GM19351 (cell line): ENCODE data around the gene TTLL12.

ENCODE experiments used
- ATAC-seq: cut with Tn5 transposase; IDR thresholded peaks from one replicate; pipeline ENCODE4 v1.9.1; 2021; ENCODE audit warnings: mild to moderate bottlenecking, moderate library complexity; ENCODE audit not compliant: unreplicated experiment

TTLL12 gene

GRCh38 chr22:43174941-43175531 lies 11.9 kb downstream of the TTLL12 start:
- ATAC-seq = no peak

- no peak for ATAC-seq
These were observed 12.8 kb downstream of the TTLL12 start for GRCh38 chr22:43173976-43174720.

- no peak for ATAC-seq
These were observed 13.4 kb downstream of the TTLL12 start for GRCh38 chr22:43173566-43173965.

- no peak for ATAC-seq
These were observed 14.7 kb downstream of the TTLL12 start for GRCh38 chr22:43172191-43172590.

- ATAC-seq = no peak
These were observed 15.3 kb downstream of the TTLL12 start for GRCh38 chr22:43171607-43172006.

- ATAC-seq = no peak
These were observed 15.9 kb downstream of the TTLL12 start for GRCh38 chr22:43171019-43171491.

- no peak for ATAC-seq
These were observed 16.8 kb downstream of the TTLL12 start for GRCh38 chr22:43170131-43170480.

GRCh38 chr22:43169310-43170130 lies 17.4 kb downstream of the TTLL12 start:
- no peak for ATAC-seq

GRCh38 chr22:43168471-43169309 lies 18.2 kb downstream of the TTLL12 start:
- ATAC-seq = no peak

- no peak for ATAC-seq
These were observed 19.8 kb downstream of the TTLL12 start for GRCh38 chr22:43167001-43167589.

- no peak for ATAC-seq
These were observed 20.6 kb downstream of the TTLL12 start for GRCh38 chr22:43166132-43166930.

GRCh38 chr22:43164636-43165035 lies 22.3 kb downstream of the TTLL12 start:
- ATAC-seq = no peak

- ATAC-seq = no peak
These were observed 23.6 kb downstream of the TTLL12 start for GRCh38 chr22:43163241-43163795.

- no peak for ATAC-seq
These were observed 24.4 kb downstream of the TTLL12 start for GRCh38 chr22:43162412-43163150.

- no peak for ATAC-seq
These were observed 26.3 kb downstream of the TTLL12 start for GRCh38 chr22:43160497-43161126.

GRCh38 chr22:43159484-43160178 lies 27.3 kb downstream of the TTLL12 start:
- ATAC-seq = no peak

- no peak for ATAC-seq
These were observed 28.0 kb downstream of the TTLL12 start for GRCh38 chr22:43158778-43159483.
